HG02970 (cell line): ENCODE results near the gene CNGA1.
A peak's percentile ranks its signal among the peaks of the same experiment; 100 is the strongest.

ENCODE experiments used
- ATAC-seq: cut with Tn5 transposase; IDR thresholded peaks from one replicate; pipeline ENCODE4 v1.9.1; 2021; ENCODE audit warnings: mild to moderate bottlenecking, moderate library complexity, moderate number of reproducible peaks; ENCODE audit not compliant: unreplicated experiment, low FRiP score

Gene CNGA1

DNA sequence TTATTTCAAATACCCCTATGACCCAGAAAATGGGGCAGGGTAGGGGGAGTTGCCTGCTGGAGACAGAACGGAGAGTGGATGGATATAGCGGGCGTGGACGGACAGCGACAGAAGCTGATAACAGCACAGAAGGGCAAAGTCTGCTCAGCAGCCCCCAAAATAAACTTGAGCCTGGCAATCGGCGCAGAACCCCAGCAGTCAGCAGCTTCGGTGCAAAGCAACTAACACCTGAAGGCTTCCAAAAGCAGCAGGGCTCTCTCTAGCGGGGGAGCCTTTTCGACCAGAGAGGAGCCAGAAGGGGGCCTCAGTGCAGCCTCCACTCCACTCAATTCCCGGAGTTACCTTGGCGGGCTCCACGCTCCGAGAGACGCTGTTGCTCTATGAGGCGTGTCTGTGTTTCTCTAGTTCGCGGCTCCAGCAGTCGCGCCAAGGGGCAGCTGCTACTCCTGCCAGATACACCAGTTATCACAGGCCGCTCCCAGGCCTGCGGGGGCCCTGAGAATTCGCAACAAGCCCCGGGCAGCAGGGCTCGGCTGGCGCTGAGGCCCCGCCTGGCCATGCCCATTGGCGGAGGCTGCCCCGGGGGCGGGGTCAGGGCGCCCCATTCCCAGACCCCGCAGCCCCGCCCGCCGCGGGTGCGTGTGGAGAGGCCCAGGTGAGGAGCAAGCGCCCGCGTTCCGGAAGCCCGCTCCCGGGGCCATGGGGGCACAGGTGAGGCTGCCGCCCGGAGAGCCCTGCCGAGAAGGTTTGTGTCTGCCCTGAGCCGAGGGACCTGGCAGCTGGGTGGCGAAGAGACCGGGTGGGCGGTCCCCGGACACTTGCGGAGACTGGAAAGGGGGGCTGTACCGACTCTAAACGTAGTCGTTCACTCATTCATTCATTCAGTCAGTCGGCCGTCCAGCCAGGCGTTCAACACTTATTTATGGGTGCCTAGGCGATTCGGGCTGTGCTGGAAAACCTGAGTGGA, at the start of gene CNGA1, which contains the start of gene NIPAL1:
TSS of gene CNGA1 (minus strand) at position 541 of the 967 bp plus-strand sequence. CDS start 63,992 bp downstream, outside the sequence.
TSS of gene NIPAL1 (plus strand) at position 632 of the 967 bp plus-strand sequence. CDS start at position 700, 68 bp downstream.
- ATAC-seq, result peak; percentile 70

DNA sequence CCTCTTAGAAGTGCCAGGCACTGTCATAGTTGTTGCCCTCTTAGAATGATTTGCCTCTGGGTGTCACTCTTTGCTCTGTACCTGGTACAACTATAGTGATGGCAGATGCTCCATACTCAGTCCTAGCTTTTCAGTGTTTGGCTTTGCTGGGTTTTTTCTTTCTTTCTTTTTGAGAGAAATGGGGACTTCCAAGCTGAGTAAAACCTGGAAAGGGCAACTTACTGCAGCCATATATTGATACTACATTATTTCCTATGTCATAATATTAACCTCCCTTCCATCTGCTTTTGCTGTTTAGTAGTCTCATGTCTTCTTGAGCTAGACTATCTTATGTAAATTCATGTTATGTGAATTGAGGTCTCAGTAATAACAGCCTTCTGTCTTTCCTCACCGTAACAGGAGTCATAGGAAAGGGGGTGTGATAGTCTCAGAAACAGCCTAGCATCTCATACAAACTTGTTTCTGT, 49.1 kb upstream of the CNGA1 start:
- ATAC-seq, result no peak

DNA sequence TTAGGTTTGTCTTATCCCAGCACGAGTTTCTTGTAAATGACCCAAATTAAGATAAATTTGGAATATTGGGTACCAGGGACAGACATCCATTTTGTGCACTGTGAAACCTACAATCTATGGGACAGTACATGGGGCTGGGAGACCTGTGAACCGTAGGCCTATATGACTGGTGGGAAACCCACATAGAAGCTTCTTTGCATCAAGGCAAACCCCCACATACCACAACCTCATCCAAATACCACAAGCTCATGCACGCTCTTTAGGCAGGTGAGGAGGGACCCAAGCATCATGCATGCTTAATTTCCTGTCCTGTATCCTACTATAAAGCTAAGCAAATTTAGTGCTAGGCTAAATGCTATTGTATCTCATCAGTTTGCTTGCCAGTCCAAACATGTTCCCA, 47.9 kb upstream of the CNGA1 start:
- ATAC-seq, result no peak

DNA sequence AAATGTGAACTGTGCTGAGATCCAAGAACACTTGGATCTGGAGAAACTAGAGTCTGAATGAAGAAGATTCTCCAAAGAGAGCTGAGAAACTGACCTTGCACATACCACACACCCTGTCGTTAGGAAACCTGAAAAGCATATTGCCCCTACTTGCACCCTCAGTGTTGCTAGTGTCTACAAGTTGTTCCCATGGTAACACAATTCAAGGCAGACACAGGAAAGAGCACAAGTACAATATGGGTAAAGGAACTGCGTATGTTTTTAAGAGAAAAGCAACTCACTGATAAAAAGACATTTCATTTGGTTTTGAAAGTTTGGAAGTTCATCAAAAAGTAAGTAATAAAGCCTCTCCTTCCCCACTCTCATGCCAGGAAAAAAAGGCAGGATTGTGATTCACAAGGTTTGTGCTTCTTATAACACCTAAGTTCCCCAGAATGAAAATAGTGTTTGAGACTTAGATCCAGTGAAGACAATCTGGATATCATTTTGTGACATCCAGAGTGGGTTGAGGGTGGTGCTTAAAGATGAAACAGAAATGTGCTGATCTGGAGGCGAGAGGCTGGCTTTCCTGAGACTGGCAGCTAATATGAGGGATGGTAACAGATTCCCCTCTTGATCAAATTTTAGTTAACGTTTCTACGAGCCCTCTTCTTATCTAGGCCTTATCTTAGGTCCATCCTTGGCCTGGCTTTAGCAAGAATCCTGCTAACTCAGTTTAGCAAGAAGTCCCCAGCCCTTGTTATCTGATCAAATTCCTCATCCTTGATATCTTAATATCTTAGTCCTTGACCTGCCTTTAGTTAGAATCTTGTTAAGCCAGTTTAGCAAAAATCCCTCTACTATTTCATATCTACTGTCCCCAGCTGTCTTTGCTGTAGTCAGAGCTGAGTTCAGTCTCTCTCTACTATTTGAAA, 42.4 kb upstream of the CNGA1 start:
- no peak for ATAC-seq

DNA sequence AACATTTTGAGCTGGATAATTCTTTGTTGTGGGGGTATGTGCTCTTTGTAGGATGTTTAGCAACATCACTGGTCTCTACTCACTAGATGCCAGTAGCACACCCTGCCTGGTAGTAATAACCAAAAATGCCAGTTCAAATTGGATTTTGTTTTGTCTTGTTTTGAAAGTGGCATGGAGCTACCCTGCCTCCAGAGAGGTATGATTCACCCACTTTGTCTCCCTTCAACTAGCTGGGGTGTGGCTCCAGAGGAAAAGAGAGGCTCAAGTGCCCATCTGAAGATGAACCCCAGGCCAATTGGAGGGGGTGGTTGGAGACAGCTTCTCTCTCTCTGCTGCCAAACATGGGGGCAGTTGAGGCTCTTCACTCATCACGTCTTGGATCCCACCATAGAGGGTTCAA, 34.6 kb upstream of the CNGA1 start:
- ATAC-seq, result no peak

DNA sequence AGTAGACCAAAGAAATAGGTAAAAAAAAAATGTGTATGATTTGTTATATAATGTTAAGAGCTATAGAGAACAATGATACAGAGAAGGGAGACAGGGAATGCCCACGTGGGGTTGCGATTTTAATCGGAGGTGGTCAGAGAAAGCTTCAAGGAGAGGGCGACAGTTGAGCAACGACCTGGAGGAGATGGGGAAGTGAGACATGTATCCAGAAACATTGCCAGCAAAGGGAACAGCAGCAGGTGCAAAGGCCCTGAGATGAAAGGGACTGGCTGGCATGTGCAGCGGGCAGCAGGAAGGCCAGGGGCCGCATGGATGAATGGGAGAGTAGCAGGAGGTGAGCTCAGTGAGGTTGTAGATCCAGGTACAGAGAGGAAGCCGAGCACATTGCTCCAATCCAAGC, 33.0 kb upstream of the CNGA1 start:
- no peak for ATAC-seq

DNA sequence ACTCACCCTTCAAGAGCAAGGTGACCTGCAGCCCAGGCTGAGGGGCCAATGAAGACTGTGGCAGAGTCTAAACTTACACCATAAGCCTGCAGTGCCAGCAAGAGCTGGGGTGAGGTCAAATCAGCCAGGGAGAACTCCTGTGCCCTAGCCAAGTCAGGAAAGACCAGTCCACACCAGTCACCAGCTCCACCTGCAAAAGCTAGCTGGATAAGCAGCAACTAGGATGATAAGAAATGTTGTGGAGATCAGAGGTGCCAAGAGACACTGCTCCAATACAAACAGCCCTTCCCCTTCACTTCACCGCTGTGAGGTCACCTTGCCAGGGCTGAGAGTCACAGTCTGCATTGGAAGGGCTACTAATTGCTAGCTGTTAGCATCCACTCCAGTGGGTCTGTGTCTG, 31.4 kb upstream of the CNGA1 start:
- peak; percentile 13 for ATAC-seq

DNA sequence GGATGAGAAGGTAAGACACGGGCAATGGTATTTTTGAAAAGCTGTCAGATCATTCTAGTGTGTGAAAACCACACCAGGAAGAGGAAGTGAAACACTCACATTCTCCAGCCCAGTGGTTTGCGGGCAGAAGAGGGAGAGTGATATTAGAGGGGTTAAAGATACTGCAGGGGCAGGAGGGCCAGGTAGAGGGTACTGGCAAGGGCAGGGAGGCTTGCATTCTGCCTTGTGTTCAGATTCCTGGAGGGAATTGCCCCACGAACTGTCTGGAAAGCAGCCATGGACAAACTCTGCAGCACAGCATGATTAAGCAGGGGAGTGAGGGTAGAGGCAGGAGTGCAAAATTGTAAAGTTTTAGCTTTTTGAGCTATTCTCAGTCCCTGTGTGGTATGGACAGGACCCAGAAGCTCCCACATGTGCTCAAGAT, 31.0 kb upstream of the CNGA1 start:
- peak; percentile 99 for ATAC-seq

DNA sequence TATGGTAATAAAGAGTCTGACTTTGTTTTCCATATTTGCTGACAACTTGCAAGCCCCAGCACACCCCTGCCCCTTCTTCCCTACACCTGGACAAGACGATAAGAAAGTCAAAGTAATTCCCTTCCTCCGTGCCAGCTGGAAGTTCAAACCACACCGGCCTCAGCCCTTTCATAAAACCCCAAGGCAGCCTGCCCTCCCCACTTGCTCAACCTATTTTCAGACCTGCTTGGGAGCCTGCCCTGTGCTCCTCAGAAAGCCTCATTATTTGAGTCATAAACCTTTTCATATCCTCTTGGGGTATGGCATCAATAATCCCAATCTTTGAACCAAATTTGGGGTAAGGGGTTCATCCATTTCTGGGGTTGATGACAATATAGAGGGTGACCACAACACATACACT, 29.6 kb upstream of the CNGA1 start:
- no peak for ATAC-seq

DNA sequence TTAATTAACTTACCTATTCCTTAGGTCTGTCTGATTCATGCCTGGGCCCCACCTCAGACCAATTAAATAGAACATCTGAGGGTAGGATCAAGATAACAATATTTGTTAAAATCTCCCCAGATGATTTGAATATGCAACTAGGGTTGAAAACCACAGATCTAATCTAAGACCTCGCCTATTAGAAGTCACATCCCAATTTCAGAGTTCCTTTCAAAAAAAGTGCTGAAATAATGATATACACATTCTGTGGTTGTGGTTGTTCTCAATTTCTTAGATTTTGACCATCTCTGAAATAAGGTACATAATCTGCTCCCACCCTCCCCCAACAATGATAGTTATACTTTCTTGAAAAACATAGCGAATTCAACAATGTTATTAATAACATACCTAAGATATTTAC, 27.8 kb upstream of the CNGA1 start:
- no peak for ATAC-seq

DNA sequence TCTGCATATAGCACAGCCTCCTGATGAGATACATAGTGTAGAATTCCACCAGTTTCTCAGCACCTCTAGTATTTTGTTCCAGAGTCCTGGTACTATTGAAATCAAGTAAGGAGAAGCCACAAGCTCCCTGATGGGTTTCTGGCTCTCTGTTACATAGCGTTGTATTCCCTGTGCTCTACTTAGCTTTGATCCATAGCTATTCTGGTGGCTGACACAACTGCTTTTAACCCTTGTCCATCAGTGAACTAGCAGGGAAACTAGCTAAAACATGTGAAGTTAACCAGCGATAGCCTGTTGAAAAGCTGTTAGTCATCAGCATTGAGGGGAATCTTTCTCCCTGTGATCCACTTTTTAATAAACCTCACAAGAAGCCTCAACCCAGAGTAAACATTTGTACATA, 27.0 kb upstream of the CNGA1 start:
- ATAC-seq, result no peak

DNA sequence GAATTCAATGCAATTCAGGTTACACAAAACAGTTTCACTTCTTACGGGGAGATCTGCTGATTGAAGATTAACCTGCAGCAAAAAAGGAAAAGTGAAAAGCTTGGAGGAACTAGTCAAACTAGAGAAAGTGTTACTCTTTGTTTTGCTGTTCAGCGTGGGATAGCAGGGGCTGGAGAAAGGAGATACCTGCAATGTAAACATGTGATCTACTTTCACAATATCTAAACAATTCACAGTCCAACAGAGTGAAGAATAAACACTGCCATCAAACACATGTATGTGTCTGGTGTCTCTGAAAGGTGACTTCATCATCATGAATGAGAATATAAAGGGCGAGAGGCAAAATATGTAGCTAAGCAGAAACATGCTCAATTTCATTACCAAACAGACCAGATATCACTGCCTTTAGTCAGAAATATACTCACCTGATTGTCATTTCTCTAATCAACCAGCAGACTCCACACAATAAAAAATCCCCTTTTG, 26.5 kb upstream of the CNGA1 start:
- ATAC-seq, result no peak

DNA sequence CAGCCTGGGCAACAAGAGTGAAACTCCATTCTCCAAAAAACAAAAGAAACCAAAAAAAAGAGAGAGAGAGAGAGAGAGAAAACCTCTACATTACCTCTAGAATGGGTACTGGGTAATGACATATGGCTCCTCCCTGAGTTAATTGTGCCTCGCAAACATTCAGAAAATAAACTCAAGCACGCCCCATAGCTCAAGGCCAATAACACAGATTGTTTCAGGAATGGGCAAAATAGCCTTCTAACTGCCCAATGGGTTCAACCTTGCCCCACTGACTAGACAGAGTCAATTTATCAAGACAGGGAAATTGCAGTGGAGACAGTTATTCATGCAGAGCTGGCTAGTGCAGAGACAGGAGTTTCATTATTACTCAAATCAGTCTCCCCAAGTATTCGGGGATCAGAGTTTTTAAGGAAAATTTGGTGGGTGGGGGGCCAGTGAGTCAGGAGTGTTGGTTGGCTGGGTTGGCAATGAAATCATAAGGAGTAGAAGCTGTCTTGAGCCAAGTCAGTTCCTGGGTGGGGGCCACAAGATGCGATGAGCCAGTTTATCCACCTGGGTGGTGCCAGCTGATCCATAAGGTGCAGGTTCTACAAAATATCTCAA, 25.2 kb upstream of the CNGA1 start:
- no peak for ATAC-seq

DNA sequence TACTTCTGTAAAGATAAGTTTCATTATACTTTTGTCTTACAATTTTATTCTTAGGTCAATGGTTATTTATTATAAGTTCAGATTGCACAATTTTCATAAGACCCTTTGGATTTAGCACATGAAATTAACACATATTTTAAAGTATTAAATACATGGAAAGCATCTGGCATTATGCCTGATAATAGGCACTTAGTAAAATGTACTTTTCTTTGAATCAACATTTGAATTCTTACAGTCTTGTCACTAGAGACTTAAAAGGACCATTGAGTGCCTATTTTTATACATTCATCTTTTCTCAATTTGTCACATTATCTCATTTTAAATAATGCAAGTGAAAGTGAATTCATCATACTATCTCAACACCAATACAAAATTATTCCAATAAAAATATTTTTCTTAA, 23.1 kb upstream of the CNGA1 start:
- ATAC-seq, result no peak

DNA sequence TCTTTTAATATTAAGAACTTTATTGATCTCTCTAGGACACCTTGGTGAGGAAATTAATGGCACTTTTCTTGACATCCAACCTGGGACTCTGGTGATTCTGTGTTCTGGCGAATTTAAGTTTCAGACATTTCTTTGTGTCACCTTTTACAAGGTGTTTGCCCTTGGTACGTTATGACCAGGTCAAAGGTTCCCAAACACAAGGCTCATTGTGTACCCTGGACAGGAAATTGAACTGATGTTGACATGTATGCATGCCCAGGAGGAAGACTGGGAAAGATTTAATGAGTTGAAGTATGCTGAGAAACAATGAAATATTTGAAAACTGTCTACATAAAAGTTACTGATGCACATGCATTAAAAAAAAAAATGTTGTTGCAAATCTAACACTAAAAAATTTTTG, 22.2 kb upstream of the CNGA1 start:
- no peak for ATAC-seq

DNA sequence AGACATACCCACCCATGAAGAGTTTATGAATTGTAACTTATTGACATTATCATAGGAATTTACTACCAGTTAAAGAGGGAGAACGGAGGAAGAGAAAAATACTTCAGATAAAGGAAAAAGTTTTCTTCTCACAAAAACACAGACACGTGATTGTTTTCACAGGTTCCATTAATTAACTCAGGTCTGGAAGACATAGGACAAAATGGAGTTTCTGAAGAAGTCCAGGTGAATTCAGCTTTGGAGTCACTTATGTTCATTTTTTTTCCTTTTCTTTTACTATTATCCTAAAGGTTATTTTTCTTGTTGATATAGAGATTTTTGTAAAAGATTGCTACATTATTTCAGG, 20.6 kb upstream of the CNGA1 start:
- ATAC-seq, result no peak

DNA sequence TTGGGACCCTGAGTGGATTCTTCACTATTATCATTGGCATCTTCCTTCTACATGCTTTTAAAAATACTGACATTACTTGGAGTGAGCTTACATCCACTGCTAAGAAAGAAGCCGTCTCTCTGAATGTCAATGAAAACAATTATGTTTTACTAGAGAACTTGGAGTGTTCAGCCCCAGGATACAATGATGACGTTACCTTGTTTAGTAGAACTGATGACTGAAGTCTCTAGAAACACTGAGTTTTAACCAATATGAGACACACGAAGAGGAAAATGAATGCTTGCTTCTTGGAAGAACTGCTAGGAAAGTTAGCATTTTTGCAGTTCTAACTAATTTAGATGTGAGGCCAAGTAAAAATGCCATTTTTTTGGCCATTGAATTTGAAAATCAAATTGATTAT, 19.5 kb upstream of the CNGA1 start:
- ATAC-seq, result no peak

DNA sequence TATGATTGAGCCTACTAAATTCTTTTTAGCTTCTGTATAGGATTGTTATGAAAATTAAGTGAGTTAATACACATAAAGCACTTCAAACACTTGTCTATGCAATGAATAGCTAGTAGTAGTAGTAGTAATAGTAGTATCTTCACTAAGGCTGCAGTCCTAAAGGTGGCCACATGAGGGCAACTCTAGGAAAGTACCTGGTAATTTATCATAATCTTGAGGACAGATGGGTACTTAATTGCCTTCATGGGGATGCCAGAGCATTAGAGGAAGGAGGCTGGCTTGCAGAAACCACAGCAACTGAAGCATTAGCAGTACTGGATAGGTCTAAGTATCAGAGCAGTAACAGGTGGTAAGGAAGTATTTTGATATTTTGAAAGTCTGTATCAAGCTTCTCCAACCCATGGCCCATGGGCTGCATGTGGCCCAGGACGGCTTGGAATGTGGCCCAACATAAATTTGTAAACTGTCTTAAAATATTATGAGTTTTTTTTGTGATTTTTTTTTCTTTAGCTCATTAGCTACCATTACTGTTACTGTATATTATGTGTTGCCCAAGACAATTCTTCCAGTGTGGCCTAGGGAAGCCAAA, 17.4 kb upstream of the CNGA1 start:
- ATAC-seq, result no peak

DNA sequence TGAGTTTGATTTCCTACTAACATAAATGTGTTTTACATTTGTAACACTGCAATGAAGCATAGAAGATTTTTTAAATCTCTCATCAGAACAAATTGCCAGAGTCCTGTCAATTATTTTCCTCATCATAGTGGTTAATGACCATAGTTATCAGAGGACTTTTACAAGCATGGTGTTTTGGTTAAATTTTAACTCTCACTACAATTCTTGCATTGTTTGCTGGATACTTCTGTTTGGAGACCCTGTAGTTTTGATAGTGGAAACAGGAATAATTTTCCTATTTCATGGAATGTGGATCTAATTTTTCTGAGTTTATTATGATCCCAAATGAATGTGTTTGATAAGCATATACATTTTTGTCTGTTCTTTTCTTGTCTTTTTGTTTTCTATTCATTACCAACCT, 16.9 kb upstream of the CNGA1 start:
- ATAC-seq, result no peak

DNA sequence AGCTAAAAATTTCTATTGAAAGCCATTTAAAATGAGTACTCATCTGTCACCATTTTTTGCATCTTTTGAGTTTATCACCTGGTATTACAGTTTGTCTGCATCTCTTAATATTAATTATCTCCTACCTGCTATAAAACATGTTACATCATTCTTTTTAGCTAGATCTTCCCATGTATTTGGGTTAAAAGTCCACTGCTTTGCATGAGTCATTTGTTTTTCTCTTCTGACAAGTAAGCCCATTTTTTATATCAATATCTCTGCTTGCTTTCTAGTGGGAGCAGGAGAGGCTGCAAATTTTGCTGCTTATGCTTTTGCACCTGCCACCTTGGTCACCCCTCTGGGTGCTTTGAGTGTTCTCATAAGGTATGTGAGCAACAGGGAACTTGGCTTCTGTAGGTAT, 16.2 kb upstream of the CNGA1 start:
- no peak for ATAC-seq
